HG03139 (cell line): ENCODE measurements around the gene B3GNT8.
"Not testable (repeated sequence)": the region's sequence is repeated elsewhere in the genome, so short reads cannot be mapped to it uniquely, and the experiment has no call there.

ENCODE experiments used
- ATAC-seq: cut with Tn5 transposase; IDR thresholded peaks from one replicate; pipeline ENCODE4 v1.9.1; 2021; ENCODE audit not compliant: unreplicated experiment

The B3GNT8 gene

DNA sequence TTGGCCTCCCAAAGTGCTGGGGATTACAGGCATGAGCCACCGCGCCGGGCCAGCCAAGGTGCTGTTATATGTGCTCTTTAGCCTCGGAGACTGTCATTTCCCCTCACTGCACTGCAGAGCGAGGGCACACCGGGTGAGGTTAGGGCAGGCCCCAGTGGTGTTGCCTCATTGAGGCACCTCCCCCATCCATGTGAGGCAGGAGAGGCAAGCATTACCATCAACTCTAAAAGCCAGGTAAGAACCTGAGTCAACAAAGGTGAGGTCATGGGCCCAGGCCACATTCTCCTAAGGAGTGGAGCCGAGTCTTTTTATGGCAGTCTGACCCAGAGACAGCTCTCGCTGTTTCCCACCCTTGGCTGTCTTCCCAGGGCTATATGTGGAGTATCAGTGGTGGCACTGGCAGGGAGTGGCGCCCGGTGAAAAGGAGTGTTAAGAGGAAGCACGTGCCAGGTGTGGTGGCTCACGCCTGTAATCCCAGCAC lies 10.9 kb downstream of the B3GNT8 start:
- no peak for ATAC-seq

DNA sequence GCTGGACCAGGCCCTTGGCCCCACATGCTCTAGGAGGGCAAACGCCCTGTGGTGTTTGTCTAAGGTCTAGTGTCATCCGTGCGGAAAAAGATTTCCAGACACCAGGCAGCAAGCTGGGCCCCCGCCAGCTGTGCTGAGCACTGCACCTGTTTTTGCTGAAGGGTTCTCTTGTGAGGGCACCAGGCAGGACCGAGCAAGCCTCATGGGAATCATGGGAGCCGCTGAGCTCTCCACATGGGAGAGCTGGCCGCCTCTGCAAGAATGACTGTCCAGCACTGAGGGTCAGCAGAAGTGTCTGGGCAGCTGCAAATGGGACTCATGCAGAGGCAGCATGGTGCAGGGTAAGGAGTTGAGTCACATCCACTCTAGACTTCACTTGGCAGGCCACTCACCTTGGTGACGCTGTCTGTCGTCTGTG lies 12.0 kb downstream of the B3GNT8 start:
- ATAC-seq: no peak

DNA sequence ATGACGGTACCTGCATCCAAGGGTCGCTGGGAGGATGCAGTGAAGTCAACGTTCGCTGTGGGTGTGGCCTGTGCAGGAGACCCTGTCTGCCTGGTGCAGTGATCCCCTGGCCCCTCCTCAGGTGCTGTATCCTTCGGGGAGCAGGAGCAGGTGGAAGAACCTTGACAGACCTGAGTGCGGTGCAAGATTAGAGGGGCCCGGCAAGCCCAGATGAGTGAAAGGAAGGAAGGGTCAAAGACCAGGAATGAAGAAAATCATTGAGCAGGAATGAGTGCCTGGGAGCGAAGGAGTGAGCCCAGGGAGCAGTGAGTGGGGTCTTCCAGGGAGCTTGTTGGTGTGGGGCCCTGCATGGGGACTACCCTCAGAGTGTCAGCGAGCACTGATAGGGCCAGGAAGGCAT lies 12.7 kb downstream of the B3GNT8 start:
- ATAC-seq: no peak

DNA sequence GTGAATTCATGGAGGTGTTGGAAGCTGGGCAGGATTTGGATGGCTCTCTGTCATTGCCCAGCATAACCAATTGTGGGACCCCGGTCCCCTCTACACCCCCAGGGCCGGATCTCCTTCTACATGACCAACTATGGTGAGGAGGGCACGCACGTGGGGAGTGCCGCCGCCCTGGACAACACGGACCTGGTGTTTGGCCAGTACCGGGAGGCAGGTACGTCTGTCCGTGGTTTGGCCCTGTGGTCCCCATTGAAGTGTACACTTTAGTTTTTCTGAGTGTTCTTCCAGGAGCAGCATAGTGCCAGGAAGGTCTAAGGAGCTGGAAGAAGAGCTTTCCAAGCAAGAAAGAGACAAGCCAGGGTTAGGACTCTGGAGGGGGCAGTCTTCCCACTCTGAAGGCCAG lies 13.2 kb downstream of the B3GNT8 start:
- ATAC-seq: no peak

DNA sequence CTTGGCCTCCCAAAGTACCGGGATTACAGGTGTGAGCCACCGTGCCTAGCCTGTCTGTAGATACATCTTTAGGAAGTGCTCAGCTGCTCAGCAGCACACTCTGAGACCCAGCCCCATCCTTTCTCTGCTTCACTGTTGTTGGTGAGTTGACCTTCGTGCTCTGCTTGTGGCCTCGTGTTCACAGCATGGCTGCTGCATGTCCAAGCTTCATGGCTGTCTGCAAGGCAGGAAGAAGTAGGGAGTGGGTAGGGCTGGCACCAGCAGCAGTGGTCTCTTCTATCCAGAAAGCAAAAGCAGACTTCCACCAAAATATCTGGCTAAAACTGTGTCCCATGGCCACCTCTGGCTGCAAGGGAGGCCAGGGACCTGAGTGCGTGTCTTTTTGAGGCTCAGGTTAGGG lies 14.2 kb downstream of the B3GNT8 start:
- ATAC-seq: no peak

DNA sequence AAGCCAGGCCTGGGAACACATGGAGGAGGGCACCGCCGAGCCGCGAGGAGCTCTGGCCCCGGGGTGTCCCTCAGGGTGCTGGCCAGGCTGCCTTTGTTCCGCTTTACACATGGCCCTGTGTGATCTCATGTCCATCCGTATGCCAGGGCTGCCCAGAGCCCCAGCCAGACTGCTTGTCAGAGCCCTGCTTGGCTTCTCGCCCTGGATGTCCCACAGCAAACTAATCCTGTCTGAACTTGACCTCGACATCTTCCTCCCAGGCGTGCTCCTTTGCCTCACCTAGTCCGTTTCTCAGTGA lies 15.3 kb downstream of the B3GNT8 start:
- no peak for ATAC-seq

DNA sequence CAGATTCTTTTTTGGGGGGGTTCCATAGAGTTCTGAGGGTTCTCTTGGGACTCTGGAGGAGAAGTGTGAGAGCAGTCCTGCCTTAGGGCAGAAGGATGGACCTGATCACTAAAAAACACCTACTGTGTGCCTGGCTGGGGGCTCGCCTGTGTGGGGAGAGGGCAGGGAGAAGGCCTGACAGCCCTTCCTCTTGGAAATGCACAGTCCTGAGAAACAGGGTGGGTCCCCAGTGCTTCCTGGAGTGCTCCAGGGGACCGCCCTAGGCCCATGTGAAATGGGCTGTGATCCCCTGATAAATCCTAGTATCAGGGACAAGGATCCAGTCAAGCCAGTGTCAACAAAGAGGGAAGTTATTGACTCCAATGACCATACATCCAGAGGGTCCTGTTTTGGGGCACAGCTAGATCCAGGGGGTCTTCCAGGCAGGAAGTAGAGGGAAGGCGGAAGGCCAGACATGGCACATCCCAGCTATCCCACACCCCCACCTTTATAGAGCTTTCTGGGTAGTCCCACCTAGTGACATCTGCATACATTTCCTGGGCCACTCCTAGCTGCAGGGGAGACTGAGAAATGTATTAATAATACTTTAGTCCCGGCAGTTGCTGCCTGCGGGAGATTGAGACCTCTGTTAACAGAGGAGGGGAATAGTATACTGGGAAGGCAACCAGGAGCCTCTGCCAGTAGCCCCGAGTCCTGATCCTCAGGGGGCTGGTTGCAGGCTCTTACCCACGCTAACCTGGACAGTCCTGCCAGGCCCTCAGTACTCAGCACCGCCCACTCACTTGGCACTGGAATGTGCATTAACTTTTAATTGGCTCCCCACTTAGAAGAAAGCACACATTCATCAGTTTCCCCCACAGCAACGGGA lies 15.8 kb downstream of the B3GNT8 start:
- no peak for ATAC-seq

DNA sequence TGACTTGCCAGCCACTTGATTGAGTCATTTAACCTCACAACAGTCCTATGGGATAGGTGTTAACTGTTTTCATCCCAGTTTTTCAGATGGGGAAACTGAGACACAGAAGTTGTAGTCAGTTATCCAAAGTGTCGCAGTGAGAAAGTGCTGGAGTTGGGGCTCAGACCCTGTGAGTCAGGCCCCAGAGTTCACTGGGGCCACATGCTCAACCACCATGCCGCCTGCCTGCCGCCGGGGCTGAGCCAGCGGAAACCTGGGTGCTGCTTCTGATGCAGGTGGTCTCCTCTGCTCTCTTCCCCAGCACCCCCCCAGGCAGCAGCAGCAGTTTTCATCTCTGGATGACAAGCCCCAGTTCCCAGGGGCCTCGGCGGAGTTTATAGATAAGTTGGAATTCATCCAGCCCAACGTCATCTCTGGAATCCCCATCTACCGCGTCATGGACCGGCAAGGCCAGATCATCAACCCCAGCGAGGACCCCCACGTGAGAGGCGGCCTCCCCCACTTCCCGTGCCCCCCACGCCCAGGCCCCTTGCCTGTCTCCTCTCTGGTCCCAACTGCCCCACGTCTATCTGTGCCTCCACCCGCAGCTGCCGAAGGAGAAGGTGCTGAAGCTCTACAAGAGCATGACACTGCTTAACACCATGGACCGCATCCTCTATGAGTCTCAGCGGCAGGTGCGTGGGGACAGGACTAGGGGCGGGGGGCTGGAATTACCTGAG lies 16.7 kb downstream of the B3GNT8 start:
- no peak for ATAC-seq

DNA sequence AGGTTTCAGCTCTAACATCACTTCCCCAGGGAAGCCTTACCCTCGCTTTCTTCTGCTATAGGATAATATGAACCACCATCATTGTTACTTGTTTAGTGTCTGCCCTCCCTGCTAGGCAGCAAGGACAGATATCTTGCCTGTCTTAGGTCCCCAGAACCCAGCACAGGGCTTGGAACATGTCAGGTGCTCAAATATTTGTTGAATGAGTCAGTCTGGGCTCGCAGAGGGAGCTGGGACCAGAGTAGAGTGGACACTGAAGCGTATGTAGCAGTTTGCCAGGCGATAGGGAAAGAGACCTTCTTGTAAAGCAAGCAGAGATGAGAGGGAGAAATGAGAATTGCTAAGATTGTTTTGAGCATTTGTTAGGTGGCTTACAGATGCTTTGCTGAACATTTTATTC lies 17.9 kb downstream of the B3GNT8 start:
- ATAC-seq: no peak

DNA sequence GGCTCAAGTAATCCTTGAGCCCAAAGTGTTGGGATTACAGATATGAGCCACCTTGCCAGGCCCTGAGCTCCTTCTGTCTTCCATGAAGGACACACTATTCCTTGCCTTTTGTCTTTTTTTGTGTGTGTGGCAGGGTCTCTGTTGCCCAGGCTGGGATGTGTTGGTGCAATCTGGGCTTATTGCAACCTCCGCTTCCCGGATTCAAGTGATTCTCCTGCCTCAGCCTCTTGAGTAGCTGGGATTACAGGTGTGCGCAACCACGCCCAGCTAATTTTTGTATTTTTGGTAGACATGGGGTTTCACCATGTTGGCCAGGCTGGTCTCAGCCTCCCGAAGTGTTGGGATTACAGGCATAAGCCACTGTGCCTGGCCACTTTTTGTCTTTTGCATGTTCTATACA lies 18.3 kb downstream of the B3GNT8 start:
- ATAC-seq: not testable (repeated sequence)

DNA sequence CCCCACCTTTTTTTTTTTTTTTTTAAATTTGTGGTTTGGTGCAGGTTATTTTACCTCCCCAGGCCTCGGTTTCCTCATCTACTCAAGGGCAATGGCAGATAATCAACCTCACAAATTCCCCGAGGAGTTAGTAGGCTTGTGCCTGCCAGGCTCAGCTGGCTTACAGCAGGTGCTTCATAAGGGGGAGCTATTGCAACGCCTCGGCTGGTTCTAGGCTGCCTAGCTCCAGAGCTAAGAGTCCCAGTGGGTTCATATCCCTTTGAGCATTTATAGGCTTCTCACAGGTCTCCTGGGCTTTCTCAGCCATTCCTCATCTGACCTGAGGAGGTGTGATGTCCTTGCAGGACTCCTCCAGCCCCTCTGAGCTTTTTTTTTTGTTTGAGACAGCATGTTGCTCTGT lies 18.9 kb downstream of the B3GNT8 start:
- ATAC-seq: no peak

DNA sequence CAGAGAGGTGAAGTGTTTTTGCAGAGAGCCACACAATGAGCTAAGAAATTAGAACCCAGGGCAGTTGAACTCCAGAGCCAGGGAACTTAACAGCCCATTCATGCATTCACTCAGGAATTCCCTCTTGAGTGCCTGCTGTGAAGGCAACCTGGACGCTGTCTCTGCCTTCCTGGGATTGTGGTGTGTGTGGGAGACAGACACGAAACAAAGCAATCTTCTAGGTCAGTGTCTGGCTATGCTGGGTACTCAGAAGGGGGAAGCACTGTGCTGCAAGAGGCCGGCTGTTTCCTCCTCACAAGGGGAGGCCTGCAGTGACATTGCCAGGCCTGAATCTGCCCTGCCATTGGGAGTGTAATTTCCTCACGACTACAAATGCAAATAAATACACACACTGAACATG lies 19.9 kb downstream of the B3GNT8 start:
- no peak for ATAC-seq

DNA sequence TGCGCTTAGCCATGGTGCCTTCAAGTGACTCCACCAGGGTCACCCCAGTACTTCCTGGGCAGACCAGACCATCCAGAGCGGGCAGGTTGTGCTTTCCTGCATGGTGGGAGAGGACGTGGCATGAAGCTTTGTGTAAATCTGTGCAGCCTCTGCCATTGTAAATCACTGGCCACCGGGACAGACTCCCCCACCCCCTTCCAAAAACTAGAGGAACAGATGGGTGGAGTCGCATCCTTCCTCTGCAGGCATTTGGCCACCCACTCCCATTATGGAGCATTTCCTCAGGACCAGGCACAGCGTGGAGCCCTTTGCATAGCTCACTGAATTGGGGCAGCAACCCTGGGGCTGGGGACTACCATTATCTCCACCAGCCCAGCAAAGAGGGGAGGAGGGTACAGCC lies 21.4 kb downstream of the B3GNT8 start:
- ATAC-seq: no peak

DNA sequence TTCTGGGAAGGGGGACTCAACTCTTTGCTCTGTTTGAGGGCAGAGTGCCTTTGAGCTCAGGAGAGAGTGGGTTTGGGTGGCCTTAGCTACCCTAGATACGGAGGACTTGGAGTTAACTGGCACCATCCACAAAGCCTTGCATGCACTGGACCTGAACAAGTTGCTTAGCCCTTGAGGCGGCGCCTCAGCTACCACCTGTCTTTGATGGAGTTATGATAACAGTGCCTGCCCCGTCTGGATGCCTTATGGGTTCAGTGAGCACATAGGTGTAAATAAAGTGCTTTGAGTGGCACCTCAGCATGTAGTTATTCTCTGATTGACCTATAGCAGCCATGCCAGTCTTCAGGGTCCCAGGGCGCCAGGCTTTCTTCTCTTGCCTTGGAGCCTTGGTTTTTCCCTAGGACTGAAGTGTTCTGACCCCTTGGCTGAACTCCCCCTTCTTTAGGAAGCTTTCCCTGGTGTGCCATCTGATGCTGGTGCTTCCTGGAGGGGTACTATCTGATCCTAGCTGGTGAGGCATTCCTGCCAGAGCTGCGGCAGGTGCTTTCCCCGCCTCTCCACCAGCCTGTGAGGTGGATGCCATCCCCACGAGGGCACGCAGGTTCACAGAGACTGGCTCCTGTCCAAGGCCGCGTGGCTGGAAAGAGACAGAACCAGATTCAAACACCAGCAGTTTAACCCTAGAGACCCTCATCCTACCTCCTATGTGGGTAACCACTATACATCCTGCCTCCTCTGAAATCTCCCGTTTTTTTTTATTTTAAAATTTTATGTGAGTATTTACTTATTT lies 23.8 kb downstream of the B3GNT8 start:
- ATAC-seq: no peak

DNA sequence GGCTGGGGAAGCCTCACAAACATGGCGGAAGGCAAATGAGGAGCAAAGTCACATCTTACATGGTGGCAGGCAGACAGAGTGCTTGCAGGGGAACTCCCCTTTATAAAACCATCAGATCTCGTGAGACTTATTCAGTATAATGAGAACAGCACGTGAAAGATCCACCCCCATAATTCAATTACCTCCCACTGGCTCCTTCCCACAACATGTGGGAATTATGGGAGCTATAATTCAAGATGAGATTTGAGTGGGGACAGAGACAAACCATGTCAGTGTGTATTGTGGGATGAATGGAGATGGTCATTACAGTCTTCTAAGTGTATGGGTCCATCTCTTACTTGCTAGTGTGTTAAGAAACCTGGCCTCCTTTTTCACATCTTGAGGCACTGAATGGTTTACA lies 25.2 kb downstream of the B3GNT8 start:
- no peak for ATAC-seq

DNA sequence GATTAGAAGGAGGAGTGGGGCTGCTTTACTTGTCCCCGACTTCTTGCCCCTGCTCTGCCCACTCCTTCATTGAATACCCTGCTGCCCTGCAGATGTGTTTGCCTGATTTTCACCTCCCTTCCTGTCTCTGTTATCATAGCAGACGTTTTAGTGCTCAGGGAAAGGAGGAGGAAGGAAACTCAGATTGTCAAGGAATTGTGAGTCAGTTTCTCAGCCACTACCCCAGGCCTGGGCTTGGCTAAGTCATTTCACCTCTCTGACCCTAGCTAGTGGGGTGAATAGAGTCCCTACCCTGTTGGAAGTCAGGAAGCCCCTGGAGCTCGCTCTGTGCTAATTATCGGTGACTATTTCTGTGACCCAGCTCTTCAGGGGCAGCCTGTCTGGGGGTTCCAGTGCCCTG lies 25.7 kb downstream of the B3GNT8 start:
- no peak for ATAC-seq

DNA sequence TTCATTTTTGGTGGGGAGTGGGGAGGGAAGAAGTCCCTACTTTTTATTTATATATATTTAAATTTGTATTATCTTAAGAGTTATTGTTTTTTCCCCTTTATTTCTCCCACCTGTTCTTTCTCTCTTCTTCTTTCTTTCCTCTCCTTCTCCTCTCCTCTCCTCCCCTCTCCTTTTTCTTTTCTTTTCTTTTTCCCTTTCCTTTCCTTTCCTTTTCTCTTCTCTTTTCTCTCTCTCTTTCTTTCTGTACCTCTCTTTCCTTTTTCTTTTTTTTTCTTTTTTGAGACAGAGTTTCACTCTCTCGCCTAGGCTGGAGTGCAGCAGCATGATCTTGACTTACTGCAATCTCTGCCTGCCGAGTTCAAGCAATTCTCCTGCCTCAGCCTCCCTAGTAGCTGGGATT lies 27.6 kb downstream of the B3GNT8 start:
- no peak for ATAC-seq

DNA sequence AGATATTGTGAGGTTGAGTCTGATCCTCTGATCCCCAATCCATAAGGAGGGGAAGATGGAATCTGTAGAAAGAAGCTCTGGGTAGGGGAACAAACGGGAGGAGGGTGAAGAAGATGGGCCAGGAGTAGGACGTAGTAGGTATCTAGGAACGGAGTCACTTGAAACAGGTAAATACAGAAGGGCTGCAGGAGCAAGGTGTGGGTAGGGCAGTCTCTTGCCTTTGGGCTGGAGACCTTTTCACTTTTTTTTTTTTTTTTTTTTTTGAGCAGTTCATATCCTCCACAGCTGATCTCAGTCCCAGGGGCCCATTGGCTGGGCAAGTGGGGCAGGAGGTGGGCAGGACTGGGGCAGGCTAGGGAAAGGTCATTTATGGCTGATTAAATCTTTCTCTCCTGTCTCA lies 28.1 kb downstream of the B3GNT8 start:
- ATAC-seq: no peak

DNA sequence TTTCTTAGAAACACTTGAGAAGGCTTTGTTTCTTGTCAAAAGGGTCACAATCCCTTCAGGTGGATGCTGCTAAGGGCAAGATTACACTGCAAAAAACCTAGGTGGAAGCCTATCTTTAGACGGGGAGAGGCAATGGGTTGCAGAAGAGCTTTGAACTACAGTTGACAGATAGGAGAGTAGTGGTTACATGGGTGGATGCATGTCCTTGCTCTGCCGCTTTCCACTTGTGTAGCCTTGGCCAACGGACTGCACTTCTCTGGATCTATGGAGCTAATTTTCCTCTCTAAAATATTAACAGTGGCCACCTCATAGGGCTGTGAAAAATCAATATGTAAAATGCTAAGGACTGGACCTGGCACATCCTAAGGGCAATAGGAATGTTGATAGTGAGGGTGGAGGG lies 28.6 kb downstream of the B3GNT8 start:
- ATAC-seq: no peak

DNA sequence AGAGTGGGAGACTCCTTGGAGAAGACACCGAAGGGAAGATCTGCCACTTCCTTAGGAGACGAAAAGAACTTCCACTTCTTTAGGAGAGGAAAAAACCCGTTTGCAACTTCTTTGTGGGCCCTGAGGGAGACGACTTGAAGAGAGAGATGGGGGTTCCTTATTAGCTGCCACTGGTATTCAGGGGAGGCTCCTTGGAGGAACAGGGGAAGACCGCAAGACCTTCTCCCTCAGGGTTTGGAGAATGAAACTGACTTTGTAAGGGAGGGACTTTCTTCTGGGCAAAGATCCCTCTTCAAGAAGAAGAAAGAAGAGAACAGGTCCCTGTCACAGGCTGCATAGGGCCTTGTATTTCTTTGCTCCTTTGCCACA lies 29.1 kb downstream of the B3GNT8 start:
- no peak for ATAC-seq

DNA sequence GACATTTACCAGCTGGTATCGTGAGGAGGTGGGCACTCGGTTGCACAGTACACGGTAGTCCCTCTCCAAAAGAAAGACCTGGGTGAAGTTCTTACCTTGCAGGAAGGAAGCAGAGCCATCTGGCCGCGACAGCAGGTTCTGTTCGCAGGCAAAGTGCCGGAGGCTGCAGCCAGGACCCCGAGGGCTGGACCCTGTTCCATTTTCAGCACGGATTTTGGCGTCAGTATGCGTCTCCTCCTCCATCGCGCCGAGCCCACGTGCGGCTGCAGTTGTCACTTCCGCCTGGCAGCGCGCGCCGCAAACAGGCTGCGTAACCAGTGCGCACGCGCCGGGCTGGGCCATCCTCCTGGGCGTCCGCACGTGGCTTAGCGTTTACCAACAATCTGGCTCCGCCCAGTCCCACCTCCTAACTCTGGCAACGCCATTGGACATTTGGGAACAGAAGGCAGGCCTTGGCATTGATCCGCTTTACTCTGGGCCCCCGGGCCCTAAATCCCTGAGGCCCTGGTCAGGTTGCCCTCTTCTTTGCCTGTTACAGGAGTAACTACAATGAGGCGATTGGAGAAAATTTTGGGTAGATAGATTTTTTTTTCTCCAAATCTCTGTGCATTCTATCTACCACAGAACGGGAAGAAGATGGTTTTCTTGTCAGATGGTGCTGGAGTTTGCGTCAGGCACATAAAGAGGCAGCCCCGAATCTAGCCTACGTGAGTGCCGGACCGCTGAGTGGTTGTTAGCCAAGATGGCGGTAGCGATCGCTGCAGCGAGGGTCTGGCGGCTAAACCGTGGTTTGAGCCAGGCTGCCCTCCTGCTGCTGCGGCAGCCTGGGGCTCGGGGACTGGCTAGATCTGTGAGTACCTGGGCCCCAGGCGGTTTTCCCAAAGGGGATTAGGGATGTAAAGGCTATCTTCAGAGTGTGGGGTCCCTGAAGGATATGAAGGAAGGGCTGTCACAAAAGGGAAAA lies 29.8 kb downstream of the B3GNT8 start, which contains the start of the genes BCKDHA and EXOSC5:
TSS of gene BCKDHA (plus strand) at position 733 of the 964 bp plus-strand sequence. CDS start at position 743, 10 bp downstream.
TSS of gene EXOSC5 (minus strand) at position 274 of the 964 bp plus-strand sequence. CDS start at position 243, 31 bp downstream.
- peak; percentile 79 for ATAC-seq
